EL (cell line): Measurements from ENCODE around the gene ZFYVE21.

ENCODE experiments used
- DNase-seq: peaks from one replicate; pipeline ENCODE4 v3.0.0-alpha.2; 2016

The ZFYVE21 gene

GRCh38 chr14:103692871-103693270, 22.7 kb upstream of the ZFYVE21 start:
- DNase-seq: no peak

GRCh38 chr14:103693515-103693914, 22.1 kb upstream of the ZFYVE21 start:
- no peak for DNase-seq

GRCh38 chr14:103694572-103695026, 21.0 kb upstream of the ZFYVE21 start:
- no peak for DNase-seq

GRCh38 chr14:103695296-103696069, 20.1 kb upstream of the ZFYVE21 start:
- DNase-seq: no peak

- DNase-seq: no peak
Measured at GRCh38 chr14:103696070-103696402, 19.6 kb upstream of the ZFYVE21 start.

GRCh38 chr14:103696466-103697071, 19.0 kb upstream of the ZFYVE21 start:
- DNase-seq: no peak

- DNase-seq: no peak
Measured at GRCh38 chr14:103697206-103697602, 18.4 kb upstream of the ZFYVE21 start.

GRCh38 chr14:103697603-103698379, 17.8 kb upstream of the ZFYVE21 start:
- no peak for DNase-seq

GRCh38 chr14:103698380-103699260, 17.0 kb upstream of the ZFYVE21 start:
- DNase-seq: no peak

GRCh38 chr14:103699261-103699661, 16.3 kb upstream of the ZFYVE21 start:
- DNase-seq: no peak

- DNase-seq: no peak
Measured at GRCh38 chr14:103699901-103700752, 15.5 kb upstream of the ZFYVE21 start.

GRCh38 chr14:103700753-103701490, 14.7 kb upstream of the ZFYVE21 start:
- no peak for DNase-seq

- no peak for DNase-seq
Measured at GRCh38 chr14:103702095-103702494, 13.5 kb upstream of the ZFYVE21 start.

- DNase-seq: no peak
Measured at GRCh38 chr14:103702497-103703432, 12.8 kb upstream of the ZFYVE21 start.

- DNase-seq: no peak
Measured at GRCh38 chr14:103703433-103704385, 11.9 kb upstream of the ZFYVE21 start.

- no peak for DNase-seq
Measured at GRCh38 chr14:103704708-103705107, 10.9 kb upstream of the ZFYVE21 start.

GRCh38 chr14:103705118-103705503, 10.5 kb upstream of the ZFYVE21 start:
- DNase-seq: no peak

GRCh38 chr14:103705504-103706284, 9.9 kb upstream of the ZFYVE21 start:
- no peak for DNase-seq
